OCI-LY3 (cell line): Measurements from ENCODE around the gene MRPL33.

Source experiments
- CTCF ChIP-seq: fragments of 200-600, 300-600 bp; sonication (generic); IDR thresholded peaks from 2 replicates; pipeline ENCODE4 v1.5.1; 2014; ENCODE audit warnings: antibody characterized with exemption, low read length, low read depth
- EZH2phosphoT487 ChIP-seq: fragments of 200-600 bp; shearing (Covaris generic); IDR thresholded peaks from 2 replicates; pipeline ENCODE4 v1.6.1; 2018; ENCODE audit warnings: antibody characterized with exemption, mixed run types, low read depth

GRCh38 chr2:27808984-27809383 is 37.5 kb downstream of the MRPL33 start:
- TF ChIP-seq CTCF = no peak
- TF ChIP-seq EZH2phosphoT487 = no peak
